ENCODE results near the gene IFIT3. TPM values are rescaled to one million over a fixed set of nuclear protein-coding genes. Genes with fewer than 3 reads are reported as not detected.

The IFIT3 gene
- total RNA-seq, 5 donors from 2014 or later (not counting 1 experiment from before 2014, with no cell fraction given): 2.3 to 4.4 (median 3.9) TPM

GRCh38 chr10:89296220-89296648, 31.6 kb upstream of the IFIT3 start:
- ChIA-PET POLR2A (interaction anchor here (0.7 kb wide), 2 partner anchors 46 to 1047 kb away, joined by 5 to 9 read pairs; no protein-coding TSS in a partner anchor), CTCF (interaction anchor here in 1 of 2 donors (0.7 kb wide), 2 partner anchors 91 to 99 kb away, joined by 3 to 7 read pairs; no protein-coding TSS in a partner anchor)
- peaks cover 7% of the 10 kb centered on the region for H3K36me3 Mint-ChIP-seq
- no peak overlapping the region for H3K27ac ChIP-seq (ENCODE audit: low read length)
- ATAC-seq (replicated peaks in 1 of 4): no peak
- peaks cover 7 to 10% (median 8%) of the 10 kb centered on the region in 3 donors for H3K9me3 Mint-ChIP-seq
- WGBS (ENCODE audit: insufficient coverage): 100% methylated on average over 2 of the region's 5 CpGs
- no peaks in the 10 kb centered on the region for H3K27me3 Mint-ChIP-seq
- H3K4me3 Mint-ChIP-seq: no peak overlapping the region
- H3K27ac Mint-ChIP-seq: no peak overlapping the region
- no peaks in the 10 kb centered on the region for H3K27me3 ChIP-seq (replicated peaks in 1 of 2; ENCODE audit: control insufficient read depth in 2 of 2, extremely low read depth in 1 of 2, insufficient read depth in 2 of 2, low read length in 1 of 2)
- H3K4me1 ChIP-seq (ENCODE audit: control insufficient read depth in 1 of 2, extremely low read depth in 1 of 2, insufficient read depth in 2 of 2, low read length in 2 of 2): peaks cover 6% of the 10 kb centered on the region in 2 experiments
- no peak overlapping the region for H3K4me3 ChIP-seq (ENCODE audit: control insufficient read depth in 1 of 2, extremely low read depth in 1 of 2, low read length in 1 of 2)
- no peaks in the 10 kb centered on the region for H3K36me3 ChIP-seq (ENCODE audit: control insufficient read depth in 2 of 2, extremely low read depth in 1 of 2, insufficient read depth in 1 of 2, low read length in 1 of 2)
- peaks cover 14 to 47% (median 19%) of the 10 kb centered on the region in 3 donors for H3K4me1 Mint-ChIP-seq
- no peak for DNase-seq
- H3K9me3 ChIP-seq: no peaks in the 10 kb centered on the region

DNA sequence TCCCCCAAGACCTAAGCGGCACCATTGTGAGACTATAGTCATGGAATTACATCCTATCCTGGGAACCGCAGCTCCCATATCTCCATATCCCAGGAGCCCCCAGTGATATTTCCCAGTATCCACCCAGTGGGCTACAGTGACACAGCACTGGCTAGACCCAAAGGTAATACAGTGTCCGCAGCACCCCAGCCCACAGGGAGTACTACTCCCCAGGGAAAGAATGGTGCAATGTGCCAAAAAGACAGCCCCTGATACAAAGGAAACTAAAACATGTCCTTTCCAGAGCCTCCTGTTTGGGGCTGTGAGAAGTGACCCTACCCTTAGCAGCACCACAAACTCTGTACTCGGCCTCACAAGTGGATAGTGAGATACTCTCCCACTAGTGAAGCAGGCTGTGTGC, 30.4 kb upstream of the IFIT3 start:
- ChIA-PET POLR2A (no interaction called here), CTCF (no interaction called here)
- peaks cover 16 to 51% (median 25%) of the 10 kb centered on the region in 3 donors for H3K4me1 Mint-ChIP-seq
- H3K4me3 Mint-ChIP-seq: no peak overlapping the region
- Histone ChIP-seq H3K27me3 (replicated peaks in 1 of 2; ENCODE audit: control insufficient read depth in 2 of 2, extremely low read depth in 1 of 2, insufficient read depth in 2 of 2, low read length in 1 of 2) (no peaks in the 10 kb centered on the region), H3K36me3 (ENCODE audit: control insufficient read depth in 2 of 2, extremely low read depth in 1 of 2, insufficient read depth in 1 of 2, low read length in 1 of 2) (no peaks in the 10 kb centered on the region), H3K4me1 (ENCODE audit: control insufficient read depth in 1 of 2, extremely low read depth in 1 of 2, insufficient read depth in 2 of 2, low read length in 2 of 2) (peaks cover 7 to 10% of the 10 kb centered on the region in 2 experiments), H3K4me3 (ENCODE audit: control insufficient read depth in 1 of 2, extremely low read depth in 1 of 2, low read length in 1 of 2) (no peak overlapping the region), H3K27ac (ENCODE audit: low read length) (no peak overlapping the region), H3K9me3 (no peaks in the 10 kb centered on the region)
- DNase-seq (no peak), ATAC-seq (replicated peaks in 1 of 4) (no peak)
- H3K27ac Mint-ChIP-seq: no peak overlapping the region
- 100% methylated on average over 3 of the region's 4 CpGs for WGBS (ENCODE audit: insufficient coverage)
- H3K36me3 Mint-ChIP-seq: peaks cover 7% of the 10 kb centered on the region
- no peaks in the 10 kb centered on the region for H3K27me3 Mint-ChIP-seq
- peaks cover 7 to 10% (median 8%) of the 10 kb centered on the region in 3 donors for H3K9me3 Mint-ChIP-seq

GRCh38 chr10:89297791-89298190, 30.0 kb upstream of the IFIT3 start:
- H3K9me3 ChIP-seq: no peaks in the 10 kb centered on the region
- POLR2A ChIA-PET: no interaction called here
- Mint-ChIP-seq H3K27me3 (no peaks in the 10 kb centered on the region), H3K36me3 (peaks cover 7% of the 10 kb centered on the region), H3K4me3 (no peak overlapping the region), H3K27ac (no peak overlapping the region), H3K4me1 (peaks cover 20 to 55% (median 30%) of the 10 kb centered on the region in 3 donors), H3K9me3 (peaks cover 7 to 10% (median 8%) of the 10 kb centered on the region in 3 donors)
- H3K27ac ChIP-seq (ENCODE audit: low read length): no peak overlapping the region
- WGBS (ENCODE audit: insufficient coverage): 90% methylated on average over 3 of the region's 5 CpGs
- H3K36me3 ChIP-seq (ENCODE audit: control insufficient read depth in 2 of 2, extremely low read depth in 1 of 2, insufficient read depth in 1 of 2, low read length in 1 of 2): no peaks in the 10 kb centered on the region
- DNase-seq: no peak
- H3K4me3 ChIP-seq (ENCODE audit: control insufficient read depth in 1 of 2, extremely low read depth in 1 of 2, low read length in 1 of 2): no peak overlapping the region
- no peaks in the 10 kb centered on the region for H3K27me3 ChIP-seq (replicated peaks in 1 of 2; ENCODE audit: control insufficient read depth in 2 of 2, extremely low read depth in 1 of 2, insufficient read depth in 2 of 2, low read length in 1 of 2)
- peaks cover 10 to 14% of the 10 kb centered on the region in 2 experiments for H3K4me1 ChIP-seq (ENCODE audit: control insufficient read depth in 1 of 2, extremely low read depth in 1 of 2, insufficient read depth in 2 of 2, low read length in 2 of 2)
- ATAC-seq (replicated peaks in 1 of 4): no peak
- CTCF ChIA-PET: no interaction called here

- peaks cover 15% of the 10 kb centered on the region for H3K36me3 Mint-ChIP-seq
- peaks cover 7 to 10% (median 8%) of the 10 kb centered on the region in 3 donors for H3K9me3 Mint-ChIP-seq
- Histone ChIP-seq H3K4me1 (ENCODE audit: control insufficient read depth in 1 of 2, extremely low read depth in 1 of 2, insufficient read depth in 2 of 2, low read length in 2 of 2) (peaks cover 20 to 22% of the 10 kb centered on the region in 2 experiments), H3K27me3 (replicated peaks in 1 of 2; ENCODE audit: control insufficient read depth in 2 of 2, extremely low read depth in 1 of 2, insufficient read depth in 2 of 2, low read length in 1 of 2) (no peaks in the 10 kb centered on the region), H3K27ac (ENCODE audit: low read length) (no peak overlapping the region), H3K4me3 (ENCODE audit: control insufficient read depth in 1 of 2, extremely low read depth in 1 of 2, low read length in 1 of 2) (no peak overlapping the region), H3K9me3 (no peaks in the 10 kb centered on the region), H3K36me3 (ENCODE audit: control insufficient read depth in 2 of 2, extremely low read depth in 1 of 2, insufficient read depth in 1 of 2, low read length in 1 of 2) (no peaks in the 10 kb centered on the region)
- peaks cover 27 to 61% (median 36%) of the 10 kb centered on the region in 3 donors for H3K4me1 Mint-ChIP-seq
- DNase-seq (no peak), ATAC-seq (replicated peaks in 1 of 4) (no peak)
- peak overlapping the region; percentile 5 to 76 for H3K27ac Mint-ChIP-seq
- no CpG with 5 or more reads among the region's 4 CpGs for WGBS (ENCODE audit: insufficient coverage)
- ChIA-PET POLR2A (no interaction called here), CTCF (no interaction called here)
- no peaks in the 10 kb centered on the region for H3K27me3 Mint-ChIP-seq
- H3K4me3 Mint-ChIP-seq: no peak overlapping the region
Measured at GRCh38 chr10:89299031-89299430, 28.8 kb upstream of the IFIT3 start.

GRCh38 chr10:89301232-89301631, 26.6 kb upstream of the IFIT3 start:
- peaks cover 31 to 59% (median 39%) of the 10 kb centered on the region in 3 donors for H3K4me1 Mint-ChIP-seq
- peaks cover 0 to 6% of the 10 kb centered on the region in 2 donors for H3K36me3 ChIP-seq (ENCODE audit: control insufficient read depth in 2 of 2, extremely low read depth in 1 of 2, insufficient read depth in 1 of 2, low read length in 1 of 2)
- H3K9me3 Mint-ChIP-seq: peaks cover 7 to 10% (median 10%) of the 10 kb centered on the region in 3 donors
- peak; percentile 16 to 57 (median 48) for ATAC-seq (replicated peaks in 1 of 4)
- peak in 6 of 35 experiments; percentile 6 to 53 (median 16) for DNase-seq
- H3K27me3 Mint-ChIP-seq: no peaks in the 10 kb centered on the region
- peaks cover 34% of the 10 kb centered on the region for H3K36me3 Mint-ChIP-seq
- H3K27me3 ChIP-seq (replicated peaks in 1 of 2; ENCODE audit: control insufficient read depth in 2 of 2, extremely low read depth in 1 of 2, insufficient read depth in 2 of 2, low read length in 1 of 2): no peaks in the 10 kb centered on the region
- H3K4me1 ChIP-seq (ENCODE audit: control insufficient read depth in 1 of 2, extremely low read depth in 1 of 2, insufficient read depth in 2 of 2, low read length in 2 of 2): peaks cover 22% of the 10 kb centered on the region in 2 experiments
- peak overlapping the region; percentile 98 to 99 for H3K27ac Mint-ChIP-seq
- H3K4me3 ChIP-seq (ENCODE audit: control insufficient read depth in 1 of 2, extremely low read depth in 1 of 2, low read length in 1 of 2): peak overlapping the region; percentile 64 to 83
- peak overlapping the region; percentile 90 for H3K27ac ChIP-seq (ENCODE audit: low read length)
- 17% methylated on average over 1 of the region's 2 CpGs for WGBS (ENCODE audit: insufficient coverage)
- peak overlapping the region; percentile 85 to 96 (median 88) for H3K4me3 Mint-ChIP-seq
- ChIA-PET CTCF (interaction anchor here in 1 of 2 donors (0.7 to 1.9 kb wide), 7 partner anchors 27 to 118 kb away, joined by 3 to 15 read pairs (median 4); partner anchors contain the start of genes IFIT3 and IFIT5), POLR2A (interaction anchor here (0.5 to 2.2 kb wide), 8 partner anchors 27 to 1572 kb away, joined by 3 to 10 read pairs (median 5); partner anchors contain the start of genes IFIT1 (in 1 of the 2) and IFIT3 (in 1 of the 2))
- H3K9me3 ChIP-seq: no peaks in the 10 kb centered on the region

- H3K36me3 ChIP-seq (ENCODE audit: control insufficient read depth in 2 of 2, extremely low read depth in 1 of 2, insufficient read depth in 1 of 2, low read length in 1 of 2): peaks cover 6 to 13% of the 10 kb centered on the region in 2 donors
- H3K27me3 Mint-ChIP-seq: no peaks in the 10 kb centered on the region
- H3K4me1 Mint-ChIP-seq: peaks cover 32 to 54% (median 40%) of the 10 kb centered on the region in 3 donors
- DNase-seq: peak in 26 of 35 experiments; percentile 4 to 76 (median 23)
- H3K4me3 ChIP-seq (ENCODE audit: control insufficient read depth in 1 of 2, extremely low read depth in 1 of 2, low read length in 1 of 2): peak within 1 kb of the TSS; percentile 64 to 83
- no peaks in the 10 kb centered on the region for H3K27me3 ChIP-seq (replicated peaks in 1 of 2; ENCODE audit: control insufficient read depth in 2 of 2, extremely low read depth in 1 of 2, insufficient read depth in 2 of 2, low read length in 1 of 2)
- peaks cover 12 to 13% (median 13%) of the 10 kb centered on the region in 3 donors for H3K9me3 Mint-ChIP-seq
- CTCF ChIA-PET: interaction anchor here (0.6 to 1.9 kb wide), 12 partner anchors 26 to 1650 kb away, joined by 3 to 15 read pairs (median 4); partner anchors contain the start of genes IFIT1 (in 1 of the 2), IFIT3 (in 1 of the 2), IFIT5 (in 1 of the 2) and LIPA (in 1 of the 2)
- ATAC-seq (replicated peaks in 1 of 4): peak; percentile 72 to 79 (median 73)
- peaks cover 40% of the 10 kb centered on the region for H3K36me3 Mint-ChIP-seq
- H3K4me1 ChIP-seq (ENCODE audit: control insufficient read depth in 1 of 2, extremely low read depth in 1 of 2, insufficient read depth in 2 of 2, low read length in 2 of 2): peaks cover 22% of the 10 kb centered on the region in 2 experiments
- H3K4me3 Mint-ChIP-seq: peak within 1 kb of the TSS; percentile 85 to 96 (median 88)
- POLR2A ChIA-PET: interaction anchor here (0.5 to 2.2 kb wide), 10 partner anchors 13 to 1862 kb away, joined by 3 to 10 read pairs (median 4); partner anchors contain the start of genes IFIT1 (in 1 of the 2) and IFIT3 (in 1 of the 2)
- H3K9me3 ChIP-seq: no peaks in the 10 kb centered on the region
- peak within 1 kb of the TSS; percentile 98 to 99 for H3K27ac Mint-ChIP-seq
- 6% methylated on average over 3 of the region's 10 CpGs for WGBS (ENCODE audit: insufficient coverage)
- H3K27ac ChIP-seq (ENCODE audit: low read length): peak within 1 kb of the TSS; percentile 90
Measured at GRCh38 chr10:89301721-89302445, 25.9 kb upstream of the IFIT3 start, which contains the start of gene IFIT2. Gene IFIT2 (plus strand): TSS chr10:89302046. CDS start chr10:89302124, 78 bp downstream.

Measured in T-cell (primary cell).